HG03565 (cell line): Measurements from ENCODE around the gene CHAF1A.

Experiments used
- ATAC-seq: cut with Tn5 transposase; IDR thresholded peaks from one replicate; pipeline ENCODE4 v1.9.1; 2021; ENCODE audit warnings: mild to moderate bottlenecking, moderate library complexity; ENCODE audit not compliant: unreplicated experiment

CHAF1A gene

GRCh38 chr19:4436231-4436630 lies 33.8 kb downstream of the CHAF1A start:
- no peak for ATAC-seq

GRCh38 chr19:4437103-4437502 lies 34.7 kb downstream of the CHAF1A start:
- no peak for ATAC-seq

- no peak for ATAC-seq
Observed at GRCh38 chr19:4439243-4439642, 36.8 kb downstream of the CHAF1A start.

- no peak for ATAC-seq
Observed at GRCh38 chr19:4441994-4442818, 39.8 kb downstream of the CHAF1A start.

GRCh38 chr19:4442819-4443146 lies 40.3 kb downstream of the CHAF1A start:
- ATAC-seq, result no peak

GRCh38 chr19:4443188-4443587 lies 40.7 kb downstream of the CHAF1A start:
- ATAC-seq, result no peak

GRCh38 chr19:4443966-4444764 lies 41.7 kb downstream of the CHAF1A start:
- no peak for ATAC-seq

- no peak for ATAC-seq
Observed at GRCh38 chr19:4444765-4445741, 42.6 kb downstream of the CHAF1A start.

- ATAC-seq, result no peak
Observed at GRCh38 chr19:4445963-4446703, 43.7 kb downstream of the CHAF1A start.

GRCh38 chr19:4446704-4447200 lies 44.3 kb downstream of the CHAF1A start:
- ATAC-seq, result no peak

GRCh38 chr19:4447327-4448146 lies 45.1 kb downstream of the CHAF1A start:
- no peak for ATAC-seq

GRCh38 chr19:4448147-4448985 lies 45.9 kb downstream of the CHAF1A start:
- no peak for ATAC-seq

GRCh38 chr19:4449022-4449638 lies 46.7 kb downstream of the CHAF1A start:
- ATAC-seq, result no peak

GRCh38 chr19:4449639-4450028 lies 47.2 kb downstream of the CHAF1A start:
- ATAC-seq, result no peak

- ATAC-seq, result no peak
Observed at GRCh38 chr19:4452230-4452990, 50.0 kb downstream of the CHAF1A start.

GRCh38 chr19:4453232-4454179 lies 51.1 kb downstream of the CHAF1A start:
- ATAC-seq, result no peak
